Epithelial cell of proximal tubule (primary cell): Measurements from ENCODE around the gene AHCYL1. TPM values are rescaled to one million over a fixed set of nuclear protein-coding genes. Genes with fewer than 3 reads are reported as not detected.

Experiments used
- DNase-seq: peaks from one replicate; pipeline ENCODE4 v3.0.0-alpha.2; 2011; ENCODE audit warnings: low read depth
- H3K4me3 ChIP-seq: 2 replicates; pipeline ENCODE4 v1.5.1; 2011; ENCODE audit warnings: low read depth, mild to moderate bottlenecking, low read length
- CTCF ChIP-seq: conservative IDR thresholded peaks from 2 replicates; pipeline ENCODE4 v1.5.1; 2012; ENCODE audit warnings: low read depth, mild to moderate bottlenecking, low read length
- total RNA-seq: library from RNA; depleted of rRNA; stranded (reverse); fragments of >200 nt; gene quantifications from 2 replicates; pipeline ENCODE4 v1.2.3, GENCODE V29; 2015

AHCYL1 gene
- total RNA-seq, 1 donor from 2014 or later, result 54.9 TPM

- no peak for TF ChIP-seq CTCF
- peak; percentile 81 for DNase-seq
- no peak overlapping the region for H3K4me3 ChIP-seq
Measured at GRCh38 chr1:109975718-109976117, 8.8 kb upstream of the AHCYL1 start.

DNA sequence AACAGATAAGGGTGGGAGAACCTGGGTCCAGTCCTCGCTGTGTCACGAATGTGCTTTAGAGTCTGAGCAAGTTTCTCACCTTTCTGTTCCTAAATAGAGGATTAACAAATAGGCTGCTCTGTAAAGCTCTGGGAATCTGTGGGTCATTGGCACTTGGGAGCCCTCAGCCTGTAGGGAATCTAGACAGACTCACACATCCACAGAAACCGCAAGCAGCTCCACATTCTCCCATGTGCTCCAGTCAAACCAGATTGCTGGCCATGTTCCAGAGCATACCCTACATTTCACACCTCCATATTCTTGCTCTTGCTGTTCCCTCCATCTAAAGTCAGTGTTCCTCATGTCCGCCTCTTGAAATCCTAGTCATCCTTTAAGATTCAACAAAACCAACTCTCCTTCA lies 7.8 kb upstream of the AHCYL1 start:
- no peak for DNase-seq
- no peak for TF ChIP-seq CTCF
- H3K4me3 ChIP-seq, result no peak overlapping the region

DNA sequence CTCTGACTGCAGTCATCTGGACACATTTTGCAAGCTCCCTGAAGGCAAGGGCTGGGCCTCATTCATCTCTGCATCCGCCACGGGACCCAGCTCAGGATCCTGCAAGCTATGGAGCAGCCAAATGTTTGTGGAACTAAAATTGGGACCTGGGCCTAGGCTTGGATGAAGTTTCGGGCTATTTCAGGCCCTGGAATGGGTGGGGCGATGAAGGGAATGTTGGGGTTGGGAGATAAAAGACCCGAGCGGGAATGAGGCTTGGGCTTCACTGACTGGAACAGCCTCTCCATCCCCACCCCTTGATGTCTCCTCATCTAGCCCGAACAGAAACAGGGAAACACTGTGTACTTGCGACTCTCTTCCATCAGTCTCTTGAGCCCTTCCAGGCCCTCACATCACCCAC lies 7.3 kb upstream of the AHCYL1 start:
- no peak for TF ChIP-seq CTCF
- H3K4me3 ChIP-seq, result no peak overlapping the region
- no peak for DNase-seq

GRCh38 chr1:109977657-109978378 lies 6.7 kb upstream of the AHCYL1 start:
- DNase-seq, result no peak
- no peak for TF ChIP-seq CTCF
- no peak overlapping the region for H3K4me3 ChIP-seq

DNA sequence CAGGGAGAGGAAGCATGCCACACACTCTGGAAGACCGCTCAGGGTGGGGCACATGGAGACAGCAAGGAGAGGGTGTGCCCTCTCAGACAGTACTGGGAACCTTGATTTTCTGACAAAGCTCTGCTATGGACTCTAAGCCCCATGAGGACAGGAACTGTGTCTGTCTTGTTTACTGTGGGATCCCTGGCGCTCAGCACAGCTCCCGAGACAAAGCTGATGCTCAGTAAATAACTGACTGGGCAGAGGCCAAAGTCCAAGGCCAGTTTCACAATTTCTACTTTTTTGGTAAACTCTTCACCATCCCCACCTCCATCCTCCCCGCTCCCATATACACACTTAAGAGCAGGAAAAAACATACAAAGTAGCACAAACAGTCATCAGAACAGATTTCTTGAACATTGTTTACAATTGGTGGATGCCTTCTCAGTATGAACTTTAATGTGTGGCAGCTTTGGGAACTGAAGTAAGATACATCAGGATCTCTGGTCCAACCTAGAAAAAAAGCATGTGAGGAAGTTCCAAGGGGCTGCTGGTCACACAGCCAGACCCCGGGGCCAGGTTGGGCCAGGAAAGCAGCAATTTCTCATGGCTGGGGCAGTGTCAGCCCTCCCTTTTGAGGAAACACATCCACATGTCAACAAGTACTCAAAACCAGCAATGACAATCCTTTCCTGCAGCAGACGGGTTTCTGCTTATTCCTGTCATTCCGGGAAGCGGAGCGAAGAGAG lies 5.6 kb upstream of the AHCYL1 start:
- no peak overlapping the region for H3K4me3 ChIP-seq
- no peak for TF ChIP-seq CTCF
- no peak for DNase-seq

DNA sequence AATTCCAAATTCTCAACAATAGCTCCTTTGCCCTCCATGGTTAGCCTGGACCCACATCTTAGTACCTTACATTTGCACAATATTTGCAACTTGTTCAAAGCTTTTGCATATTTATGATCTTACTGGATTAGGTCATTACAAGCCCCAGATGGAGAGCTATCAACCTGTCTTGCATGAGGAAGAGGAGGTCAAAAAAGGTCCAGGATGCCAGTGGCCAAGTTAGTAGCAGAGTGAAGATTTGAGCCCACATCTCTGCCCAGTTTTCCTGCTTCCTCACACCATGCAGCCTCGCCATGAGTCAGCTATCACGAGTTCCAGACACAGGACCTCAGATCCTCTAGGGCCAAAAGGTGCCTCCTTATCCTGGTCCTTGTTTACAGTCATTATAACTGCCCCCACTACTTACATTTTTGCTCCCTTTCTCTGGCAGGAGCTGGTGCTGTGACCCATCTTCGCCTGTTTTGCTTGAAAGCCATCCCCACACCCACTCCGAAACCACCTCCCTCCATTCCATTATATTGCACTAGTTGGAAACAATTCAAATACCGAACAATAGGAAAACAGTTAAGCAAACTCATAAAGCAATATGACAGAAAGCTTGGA lies 5.0 kb upstream of the AHCYL1 start:
- TF ChIP-seq CTCF, result no peak

More for the DNA sequence above, 5.0 kb upstream of the AHCYL1 start:
- DNase-seq, result peak; percentile 43
- no peak overlapping the region for H3K4me3 ChIP-seq
